HG03442 (cell line): ENCODE measurements around the gene KLHL35.
"Not testable (repeated sequence)": the region's sequence is repeated elsewhere in the genome, so short reads cannot be mapped to it uniquely, and the experiment has no call there.

ENCODE experiments used
- ATAC-seq: cut with Tn5 transposase; IDR thresholded peaks from one replicate; pipeline ENCODE4 v1.9.1; 2021; ENCODE audit warnings: mild to moderate bottlenecking, moderate library complexity; ENCODE audit not compliant: unreplicated experiment

The KLHL35 gene

GRCh38 chr11:75426720-75427086 is 6.3 kb downstream of the KLHL35 start:
- ATAC-seq: no peak

- no peak for ATAC-seq
These were observed 7.6 kb downstream of the KLHL35 start for GRCh38 chr11:75425422-75425821.

- no peak for ATAC-seq
These were observed 8.6 kb downstream of the KLHL35 start for GRCh38 chr11:75424396-75424795.

GRCh38 chr11:75423721-75424120 is 9.3 kb downstream of the KLHL35 start:
- ATAC-seq: no peak

GRCh38 chr11:75422248-75423231 is 10.5 kb downstream of the KLHL35 start:
- no peak for ATAC-seq

- no peak for ATAC-seq
These were observed 11.1 kb downstream of the KLHL35 start for GRCh38 chr11:75421902-75422247.

- no peak for ATAC-seq
These were observed 11.9 kb downstream of the KLHL35 start for GRCh38 chr11:75421035-75421602.

- ATAC-seq: no peak
These were observed 12.6 kb downstream of the KLHL35 start for GRCh38 chr11:75420224-75421034.

- no peak for ATAC-seq
These were observed 19.1 kb downstream of the KLHL35 start for GRCh38 chr11:75413864-75414263.

GRCh38 chr11:75413146-75413545 is 19.9 kb downstream of the KLHL35 start:
- not testable (repeated sequence) for ATAC-seq

GRCh38 chr11:75409971-75410370 is 23.0 kb downstream of the KLHL35 start:
- not testable (repeated sequence) for ATAC-seq

- no peak for ATAC-seq
These were observed 24.1 kb downstream of the KLHL35 start for GRCh38 chr11:75408957-75409219.

- no peak for ATAC-seq
These were observed 26.6 kb downstream of the KLHL35 start for GRCh38 chr11:75406338-75406777.

- ATAC-seq: no peak
These were observed 28.9 kb downstream of the KLHL35 start for GRCh38 chr11:75403983-75404658.

GRCh38 chr11:75403037-75403436 is 30.0 kb downstream of the KLHL35 start:
- ATAC-seq: no peak

- ATAC-seq: no peak
These were observed 30.8 kb downstream of the KLHL35 start for GRCh38 chr11:75402002-75402773.

- ATAC-seq: no peak
These were observed 32.7 kb downstream of the KLHL35 start for GRCh38 chr11:75400146-75400865.

- ATAC-seq: peak; percentile 85
These were observed 33.5 kb downstream of the KLHL35 start, which contains the start of gene RPS3 for GRCh38 chr11:75399344-75400145. Gene RPS3, plus strand, starts transcription at chr11:75399518. Its CDS starts 30 bp downstream, at chr11:75399548.

- no peak for ATAC-seq
These were observed 34.1 kb downstream of the KLHL35 start for GRCh38 chr11:75398906-75399305.
